Pulmonary artery endothelial cell (primary cell): ENCODE measurements around the gene LRIT1. TPM values are rescaled to one million over a fixed set of nuclear protein-coding genes. Genes with fewer than 3 reads are reported as not detected.

Source experiments
- DNase-seq: peaks from one replicate; pipeline ENCODE4 v3.0.0-alpha.2; 2011; ENCODE audit warnings: low read depth, low spot score
- total RNA-seq: library from RNA; depleted of rRNA; stranded (reverse); fragments of >200 nt; gene quantifications from 2 replicates; pipeline ENCODE4 v1.2.3, GENCODE V29; 2014

Gene LRIT1
- total RNA-seq, 1 donor from 2014 or later: not detected

- DNase-seq: no peak
Observed at GRCh38 chr10:84214612-84215235, 26.6 kb downstream of the LRIT1 start.

- no peak for DNase-seq
Observed at GRCh38 chr10:84214046-84214572, 27.2 kb downstream of the LRIT1 start.

GRCh38 chr10:84213076-84213475 is 28.3 kb downstream of the LRIT1 start:
- DNase-seq: no peak

- DNase-seq: no peak
Observed at GRCh38 chr10:84212014-84212413, 29.3 kb downstream of the LRIT1 start.

GRCh38 chr10:84211566-84211965 is 29.8 kb downstream of the LRIT1 start:
- DNase-seq: no peak

- no peak for DNase-seq
Observed at GRCh38 chr10:84208023-84208422, 33.3 kb downstream of the LRIT1 start.

GRCh38 chr10:84205853-84206525 is 35.4 kb downstream of the LRIT1 start:
- DNase-seq: no peak

- DNase-seq: peak; percentile 4
Observed at GRCh38 chr10:84205049-84205852, 36.1 kb downstream of the LRIT1 start.

- no peak for DNase-seq
Observed at GRCh38 chr10:84204610-84205009, 36.7 kb downstream of the LRIT1 start.

GRCh38 chr10:84204122-84204521 is 37.2 kb downstream of the LRIT1 start:
- no peak for DNase-seq

GRCh38 chr10:84202349-84202748 is 39.0 kb downstream of the LRIT1 start:
- DNase-seq: no peak

GRCh38 chr10:84201682-84202081 is 39.7 kb downstream of the LRIT1 start:
- no peak for DNase-seq

- no peak for DNase-seq
Observed at GRCh38 chr10:84201244-84201606, 40.1 kb downstream of the LRIT1 start.

- no peak for DNase-seq
Observed at GRCh38 chr10:84200537-84201243, 40.7 kb downstream of the LRIT1 start.

GRCh38 chr10:84198206-84198915 is 43.0 kb downstream of the LRIT1 start:
- DNase-seq: no peak

- DNase-seq: no peak
Observed at GRCh38 chr10:84197643-84198042, 43.7 kb downstream of the LRIT1 start.

- no peak for DNase-seq
Observed at GRCh38 chr10:84196941-84197340, 44.4 kb downstream of the LRIT1 start.

- no peak for DNase-seq
Observed at GRCh38 chr10:84196083-84196482, 45.3 kb downstream of the LRIT1 start.

GRCh38 chr10:84195044-84195830 is 46.1 kb downstream of the LRIT1 start:
- no peak for DNase-seq

- no peak for DNase-seq
Observed at GRCh38 chr10:84194424-84195043, 46.8 kb downstream of the LRIT1 start, which contains the start of gene CDHR1. Gene CDHR1, plus strand, starts transcription at chr10:84194537. Its CDS starts 224 bp downstream, at chr10:84194761.
